Measurements from ENCODE around the gene ARHGAP25. TPM values are rescaled to one million over a fixed set of nuclear protein-coding genes. Genes with fewer than 3 reads are reported as not detected.
A peak's percentile ranks its signal among the peaks of the same experiment; 100 is the strongest.

ARHGAP25 gene
- total and polyA plus RNA-seq, 2 of the 4 experiments (the other 2 are of a cell fraction) = 0.29 to 0.36 TPM

- intact Hi-C loops (cut with micrococcal nuclease) (loop anchor here (5.0 kb wide), 1 partner anchor 41 kb away; no protein-coding TSS in a partner anchor), dilution Hi-C loops (cut with HindIII; ENCODE audit: low sequenced_read_pairs, unreplicated experiment) (no loop called here), in situ Hi-C loops (cut with MboI; ENCODE audit: low sequenced_read_pairs) (no loop called here)
- WGBS, 2 experiments (ENCODE audit: extremely low coverage in 2 of 2, insufficient read length in 1 of 2) = no CpG with 5 or more reads among the region's 3 CpGs
- Histone ChIP-seq H3K9me3 (ENCODE audit: control insufficient read depth, insufficient read depth, low read length) (no peaks in the 10 kb centered on the region), H3K56ac (ENCODE audit: extremely low read depth, insufficient read depth, low read length) (no peak overlapping the region), H3K4me2 (ENCODE audit: low read depth, low read length) (no peak overlapping the region), H3K27ac (ENCODE audit: insufficient read depth, low read length) (no peak overlapping the region), H4K5ac (ENCODE audit: low read depth, low read length) (no peak overlapping the region), H4K8ac (ENCODE audit: low read depth in 2 of 2, low read length in 2 of 2) (no peak overlapping the region), H3K9me1 (ENCODE audit: insufficient read depth, low read length) (no peaks in the 10 kb centered on the region), H3K14ac (replicated peaks; ENCODE audit: low read depth, low read length) (no peak overlapping the region), H3K36me3 (ENCODE audit: control insufficient read depth, insufficient read depth, low read length) (no peaks in the 10 kb centered on the region), H2AK9ac (replicated peaks; ENCODE audit: low read depth, low read length, poor library complexity) (no peak overlapping the region), H2AK5ac (ENCODE audit: low read depth, low read length) (peak overlapping the region; percentile 65), H4K20me1 (ENCODE audit: insufficient read depth, low read length) (no peaks in the 10 kb centered on the region), H3K79me1 (ENCODE audit: low read depth in 1 of 2, low read length in 2 of 2) (no peaks in the 10 kb centered on the region), H2AFZ (replicated peaks; ENCODE audit: low read length, poor library complexity) (no peak overlapping the region), H4K91ac (ENCODE audit: insufficient read depth, low read depth, low read length) (no peak overlapping the region), H2BK15ac (ENCODE audit: low read depth, low read length) (0 out of 3 replicates have a peak overlapping the region, but pooled peaks have one; percentile 42), H3K9ac (ENCODE audit: low read depth, low read length) (no peak overlapping the region), H3K4me3 (ENCODE audit: insufficient read depth, low read depth, low read length) (no peak overlapping the region), H3K4ac (ENCODE audit: low read depth, low read length) (no peak overlapping the region), H3K18ac (ENCODE audit: low read depth, low read length) (no peak overlapping the region), H3K23ac (ENCODE audit: low read depth, low read length) (no peak overlapping the region), H3K4me1 (ENCODE audit: control insufficient read depth, insufficient read depth, low read length) (peaks cover 1% of the 10 kb centered on the region; the same call in 1 of the 2 replicates), H2BK20ac (ENCODE audit: low read depth, low read length) (no peak overlapping the region), H2BK120ac (ENCODE audit: low read depth, low read length) (no peak overlapping the region), H3K27me3 (ENCODE audit: control insufficient read depth, insufficient read depth, low read length) (peaks cover 3% of the 10 kb centered on the region; the same call in 1 of the 2 replicates), H2BK5ac (ENCODE audit: low read depth, low read length, poor library complexity, severe bottlenecking) (no peak overlapping the region)
- ChIA-PET CTCF (no interaction called here), POLR2A (ENCODE audit: unreplicated experiment) (no interaction called here)
- TF ChIP-seq BHLHE40 (IDR thresholded peaks at IDR 0.05; ENCODE audit: low read depth, low read length) = no peak
- no peak for TF ChIP-seq NFE2L2 (IDR thresholded peaks at IDR 0.05; ENCODE audit: low read depth, low read length)
- TF ChIP-seq RFX5 (IDR thresholded peaks at IDR 0.05; ENCODE audit: low read depth, low read length) = no peak
- TF ChIP-seq MAZ (IDR thresholded peaks at IDR 0.05; ENCODE audit: borderline replicate concordance, low read depth, low read length) = no peak
- no peak for TF ChIP-seq CEBPB (IDR thresholded peaks at IDR 0.05; ENCODE audit: low read depth, low read length)
- no peak for TF ChIP-seq SMC3 (IDR thresholded peaks at IDR 0.05; ENCODE audit: low read depth, low read length)
- TF ChIP-seq POLR2A (IDR thresholded peaks at IDR 0.05; ENCODE audit: low read depth, low read length) = no peak
- TF ChIP-seq, protein P1, sequence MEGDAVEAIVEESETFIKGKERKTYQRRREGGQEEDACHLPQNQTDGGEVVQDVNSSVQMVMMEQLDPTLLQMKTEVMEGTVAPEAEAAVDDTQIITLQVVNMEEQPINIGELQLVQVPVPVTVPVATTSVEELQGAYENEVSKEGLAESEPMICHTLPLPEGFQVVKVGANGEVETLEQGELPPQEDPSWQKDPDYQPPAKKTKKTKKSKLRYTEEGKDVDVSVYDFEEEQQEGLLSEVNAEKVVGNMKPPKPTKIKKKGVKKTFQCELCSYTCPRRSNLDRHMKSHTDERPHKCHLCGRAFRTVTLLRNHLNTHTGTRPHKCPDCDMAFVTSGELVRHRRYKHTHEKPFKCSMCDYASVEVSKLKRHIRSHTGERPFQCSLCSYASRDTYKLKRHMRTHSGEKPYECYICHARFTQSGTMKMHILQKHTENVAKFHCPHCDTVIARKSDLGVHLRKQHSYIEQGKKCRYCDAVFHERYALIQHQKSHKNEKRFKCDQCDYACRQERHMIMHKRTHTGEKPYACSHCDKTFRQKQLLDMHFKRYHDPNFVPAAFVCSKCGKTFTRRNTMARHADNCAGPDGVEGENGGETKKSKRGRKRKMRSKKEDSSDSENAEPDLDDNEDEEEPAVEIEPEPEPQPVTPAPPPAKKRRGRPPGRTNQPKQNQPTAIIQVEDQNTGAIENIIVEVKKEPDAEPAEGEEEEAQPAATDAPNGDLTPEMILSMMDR (conservative IDR thresholded peaks at IDR 0.05; ENCODE audit: low read depth, low read length) = no peak
- no peak for TF ChIP-seq RAD21 (IDR thresholded peaks at IDR 0.05; ENCODE audit: low read length)
- no peak for TF ChIP-seq FOS (IDR thresholded peaks at IDR 0.05; ENCODE audit: low read depth, low read length)
- TF ChIP-seq, protein P2, sequence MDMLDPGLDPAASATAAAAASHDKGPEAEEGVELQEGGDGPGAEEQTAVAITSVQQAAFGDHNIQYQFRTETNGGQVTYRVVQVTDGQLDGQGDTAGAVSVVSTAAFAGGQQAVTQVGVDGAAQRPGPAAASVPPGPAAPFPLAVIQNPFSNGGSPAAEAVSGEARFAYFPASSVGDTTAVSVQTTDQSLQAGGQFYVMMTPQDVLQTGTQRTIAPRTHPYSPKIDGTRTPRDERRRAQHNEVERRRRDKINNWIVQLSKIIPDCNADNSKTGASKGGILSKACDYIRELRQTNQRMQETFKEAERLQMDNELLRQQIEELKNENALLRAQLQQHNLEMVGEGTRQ (IDR thresholded peaks at IDR 0.05; ENCODE audit: low read depth, low read length) = no peak
- TF ChIP-seq RCOR1 (IDR thresholded peaks at IDR 0.05; ENCODE audit: insufficient replicate concordance, low read length) = no peak
- TF ChIP-seq MAFK (IDR thresholded peaks at IDR 0.05; ENCODE audit: low read depth, low read length) = no peak
- no peak for TF ChIP-seq MXI1 (IDR thresholded peaks at IDR 0.05; ENCODE audit: borderline replicate concordance, low read depth, low read length)
- no peak for TF ChIP-seq CHD1 (IDR thresholded peaks at IDR 0.05; ENCODE audit: low read depth, low read length)
- TF ChIP-seq, protein P3, sequence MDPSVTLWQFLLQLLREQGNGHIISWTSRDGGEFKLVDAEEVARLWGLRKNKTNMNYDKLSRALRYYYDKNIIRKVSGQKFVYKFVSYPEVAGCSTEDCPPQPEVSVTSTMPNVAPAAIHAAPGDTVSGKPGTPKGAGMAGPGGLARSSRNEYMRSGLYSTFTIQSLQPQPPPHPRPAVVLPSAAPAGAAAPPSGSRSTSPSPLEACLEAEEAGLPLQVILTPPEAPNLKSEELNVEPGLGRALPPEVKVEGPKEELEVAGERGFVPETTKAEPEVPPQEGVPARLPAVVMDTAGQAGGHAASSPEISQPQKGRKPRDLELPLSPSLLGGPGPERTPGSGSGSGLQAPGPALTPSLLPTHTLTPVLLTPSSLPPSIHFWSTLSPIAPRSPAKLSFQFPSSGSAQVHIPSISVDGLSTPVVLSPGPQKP (IDR thresholded peaks at IDR 0.05; ENCODE audit: borderline replicate concordance, low read depth, low read length) = no peak
- ATAC-seq (ENCODE audit: low read depth) (no peak), DNase-seq (no peak)
- BruUV-seq (replicated peaks) = no TSS peak
Observed at GRCh38 chr2:68846091-68846490, 111.5 kb downstream of the ARHGAP25 start.
